GM18858 (cell line): Measurements from ENCODE around the gene CBLB.
A peak's percentile ranks its signal among the peaks of the same experiment; 100 is the strongest.

Experiments
- ATAC-seq: cut with Tn5 transposase; IDR thresholded peaks from one replicate; pipeline ENCODE4 v1.9.1; 2021; ENCODE audit not compliant: unreplicated experiment

CBLB gene

GRCh38 chr3:105876780-105877327 lies 8.0 kb upstream of the CBLB start:
- ATAC-seq = peak; percentile 63

GRCh38 chr3:105869861-105870755 lies 1.3 kb upstream of the CBLB start:
- no peak for ATAC-seq

GRCh38 chr3:105869531-105869833 lies 670 bp upstream of the CBLB start:
- no peak for ATAC-seq

GRCh38 chr3:105868431-105868741 lies 426 bp downstream of the CBLB start:
- ATAC-seq = no peak

GRCh38 chr3:105867712-105868430 lies 941 bp downstream of the CBLB start:
- no peak for ATAC-seq

GRCh38 chr3:105866656-105867653 lies 1.9 kb downstream of the CBLB start:
- peak; percentile 31 for ATAC-seq

- ATAC-seq = no peak
These were observed 2.9 kb downstream of the CBLB start for GRCh38 chr3:105865867-105866350.

GRCh38 chr3:105865016-105865623 lies 3.7 kb downstream of the CBLB start:
- no peak for ATAC-seq

- no peak for ATAC-seq
These were observed 4.6 kb downstream of the CBLB start for GRCh38 chr3:105864212-105864611.

- ATAC-seq = no peak
These were observed 5.2 kb downstream of the CBLB start for GRCh38 chr3:105863608-105864007.

GRCh38 chr3:105862217-105862616 lies 6.6 kb downstream of the CBLB start:
- peak; percentile 72 for ATAC-seq

GRCh38 chr3:105860641-105861040 lies 8.2 kb downstream of the CBLB start:
- no peak for ATAC-seq

- no peak for ATAC-seq
These were observed 10.8 kb downstream of the CBLB start for GRCh38 chr3:105858017-105858416.

GRCh38 chr3:105857601-105858000 lies 11.2 kb downstream of the CBLB start:
- no peak for ATAC-seq

GRCh38 chr3:105856605-105857004 lies 12.2 kb downstream of the CBLB start:
- ATAC-seq = no peak

- peak; percentile 96 for ATAC-seq
These were observed 14.9 kb downstream of the CBLB start for GRCh38 chr3:105853801-105854432.

- ATAC-seq = no peak
These were observed 17.2 kb downstream of the CBLB start for GRCh38 chr3:105851582-105851981.

- no peak for ATAC-seq
These were observed 17.6 kb downstream of the CBLB start for GRCh38 chr3:105851176-105851575.

- no peak for ATAC-seq
These were observed 18.2 kb downstream of the CBLB start for GRCh38 chr3:105850593-105850992.

GRCh38 chr3:105848821-105849220 lies 20.0 kb downstream of the CBLB start:
- ATAC-seq = no peak
